ENCODE results near the gene SLC9B2. TPM values are rescaled to one million over a fixed set of nuclear protein-coding genes. Genes with fewer than 3 reads are reported as not detected.

The SLC9B2 gene
- total and polyA plus RNA-seq, 10 of the 15 experiments (the other 5 are each of a cell fraction or from before 2014, with no cell fraction given), result 8.9 to 32.5 (median 25.3) TPM

DNA sequence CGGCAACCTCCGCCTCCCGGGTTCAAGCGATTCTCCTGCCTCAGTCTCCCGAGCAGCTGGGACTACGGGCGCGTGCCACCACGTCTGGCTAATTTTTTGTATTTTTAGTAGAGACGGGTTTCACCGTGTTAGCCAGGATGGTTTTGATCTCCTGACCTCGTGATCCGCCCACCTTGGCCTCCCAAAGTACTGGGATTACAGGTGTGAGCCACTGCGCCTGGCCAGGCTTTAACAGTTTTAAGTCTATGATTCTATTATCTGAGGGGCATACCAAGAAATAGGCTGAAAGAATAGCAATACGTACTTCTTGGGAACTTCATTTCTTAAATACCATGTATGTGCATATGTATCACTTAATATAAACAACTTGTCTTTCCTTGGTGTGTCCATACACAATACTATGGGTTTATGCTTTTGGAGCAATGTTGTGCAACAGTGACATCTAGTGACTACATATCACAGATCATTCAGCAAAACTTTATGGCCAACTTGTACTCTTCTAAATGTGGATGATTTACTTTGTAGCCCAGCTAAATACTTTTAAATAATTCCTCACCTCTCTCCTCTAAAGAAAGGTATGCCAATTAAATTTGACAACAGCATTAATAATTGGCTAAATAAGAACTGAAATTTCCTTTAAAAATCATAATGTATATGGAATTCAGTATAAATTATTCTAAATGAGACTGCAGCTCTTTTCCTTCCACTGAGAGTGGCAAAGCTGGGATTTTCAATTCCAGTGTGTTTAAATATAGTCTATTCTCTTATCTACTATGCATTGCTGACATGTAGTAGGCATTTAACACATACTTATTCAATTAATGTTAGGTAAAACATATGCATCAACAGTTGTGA, 67.5 kb downstream of the SLC9B2 start:
- 73% methylated on average over 15 of the region's 15 CpGs for WGBS (ENCODE audit: insufficient coverage, insufficient replicate concordance, low lambda C conversion rate, missing lambda C conversion rate)
- Histone ChIP-seq H2AFZ (ENCODE audit: control insufficient read depth, low read depth, low read length) (no peak overlapping the region), H4K20me1 (ENCODE audit: control insufficient read depth, insufficient read depth) (no peaks in the 10 kb centered on the region), H3K4me1 (ENCODE audit: control insufficient read depth, insufficient read depth, low read length) (no peaks in the 10 kb centered on the region), H3K79me2 (ENCODE audit: control insufficient read depth, insufficient read depth, low read length) (no peaks in the 10 kb centered on the region), H3K27me3 (replicated peaks in 1 of 2; ENCODE audit: control insufficient read depth in 2 of 2, insufficient read depth in 2 of 2, low read length in 1 of 2) (no peaks in the 10 kb centered on the region), H3K9me3 (replicated peaks; ENCODE audit: control insufficient read depth, insufficient read depth, low read length) (no peaks in the 10 kb centered on the region), H3K27ac (ENCODE audit: control insufficient read depth, insufficient read depth) (no peak overlapping the region), H3K36me3 (ENCODE audit: control insufficient read depth in 2 of 2, insufficient read depth in 2 of 2, low read length in 1 of 2) (no peaks in the 10 kb centered on the region), H3K9ac (ENCODE audit: control insufficient read depth, insufficient read depth, low read length) (no peak overlapping the region), H3K4me2 (ENCODE audit: control insufficient read depth, insufficient read depth) (no peak overlapping the region), H3K4me3 (no peak overlapping the region)
- ATAC-seq, result peak; percentile 96
- no TSS peak for BruUV-seq (replicated peaks)
- POLR2A ChIA-PET, result interaction anchor here (0.6 kb wide), 1 partner anchor 65 kb away, joined by 3 read pairs; no protein-coding TSS in a partner anchor
- RAD21 ChIA-PET (ENCODE audit: unreplicated experiment), result interaction anchor here (0.7 to 3.3 kb wide), 22 partner anchors 9 to 578 kb away, joined by 3 to 23 read pairs (median 4); partner anchors contain the start of genes BDH2 and MANBA
- CTCF ChIA-PET, result interaction anchor here (0.6 to 4.3 kb wide), 23 partner anchors 9 to 577 kb away, joined by 3 to 62 read pairs (median 3); partner anchors contain the start of genes BDH2 and SLC9B1
- SMC1A ChIA-PET (ENCODE audit: uncharacterized antibody, unreplicated experiment), result interaction anchor here (0.8 to 3.4 kb wide), 23 partner anchors 9 to 663 kb away, joined by 3 to 35 read pairs (median 5); partner anchors contain the start of gene BDH2
- intact Hi-C loops (cut with micrococcal nuclease; ENCODE audit: unreplicated experiment) (loop anchor here (1.0 to 5.0 kb wide), 6 partner anchors 82 to 577 kb away; no protein-coding TSS in a partner anchor), in situ Hi-C loops (cut with MboI) (loop anchor here (5.0 to 25.0 kb wide), 3 partner anchors 197 to 574 kb away; no protein-coding TSS in a partner anchor)
- TF ChIP-seq, protein P1, sequence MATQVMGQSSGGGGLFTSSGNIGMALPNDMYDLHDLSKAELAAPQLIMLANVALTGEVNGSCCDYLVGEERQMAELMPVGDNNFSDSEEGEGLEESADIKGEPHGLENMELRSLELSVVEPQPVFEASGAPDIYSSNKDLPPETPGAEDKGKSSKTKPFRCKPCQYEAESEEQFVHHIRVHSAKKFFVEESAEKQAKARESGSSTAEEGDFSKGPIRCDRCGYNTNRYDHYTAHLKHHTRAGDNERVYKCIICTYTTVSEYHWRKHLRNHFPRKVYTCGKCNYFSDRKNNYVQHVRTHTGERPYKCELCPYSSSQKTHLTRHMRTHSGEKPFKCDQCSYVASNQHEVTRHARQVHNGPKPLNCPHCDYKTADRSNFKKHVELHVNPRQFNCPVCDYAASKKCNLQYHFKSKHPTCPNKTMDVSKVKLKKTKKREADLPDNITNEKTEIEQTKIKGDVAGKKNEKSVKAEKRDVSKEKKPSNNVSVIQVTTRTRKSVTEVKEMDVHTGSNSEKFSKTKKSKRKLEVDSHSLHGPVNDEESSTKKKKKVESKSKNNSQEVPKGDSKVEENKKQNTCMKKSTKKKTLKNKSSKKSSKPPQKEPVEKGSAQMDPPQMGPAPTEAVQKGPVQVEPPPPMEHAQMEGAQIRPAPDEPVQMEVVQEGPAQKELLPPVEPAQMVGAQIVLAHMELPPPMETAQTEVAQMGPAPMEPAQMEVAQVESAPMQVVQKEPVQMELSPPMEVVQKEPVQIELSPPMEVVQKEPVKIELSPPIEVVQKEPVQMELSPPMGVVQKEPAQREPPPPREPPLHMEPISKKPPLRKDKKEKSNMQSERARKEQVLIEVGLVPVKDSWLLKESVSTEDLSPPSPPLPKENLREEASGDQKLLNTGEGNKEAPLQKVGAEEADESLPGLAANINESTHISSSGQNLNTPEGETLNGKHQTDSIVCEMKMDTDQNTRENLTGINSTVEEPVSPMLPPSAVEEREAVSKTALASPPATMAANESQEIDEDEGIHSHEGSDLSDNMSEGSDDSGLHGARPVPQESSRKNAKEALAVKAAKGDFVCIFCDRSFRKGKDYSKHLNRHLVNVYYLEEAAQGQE (IDR thresholded peaks at IDR 0.05; ENCODE audit: low read depth, low read length), result no peak
- TF ChIP-seq, protein P2, sequence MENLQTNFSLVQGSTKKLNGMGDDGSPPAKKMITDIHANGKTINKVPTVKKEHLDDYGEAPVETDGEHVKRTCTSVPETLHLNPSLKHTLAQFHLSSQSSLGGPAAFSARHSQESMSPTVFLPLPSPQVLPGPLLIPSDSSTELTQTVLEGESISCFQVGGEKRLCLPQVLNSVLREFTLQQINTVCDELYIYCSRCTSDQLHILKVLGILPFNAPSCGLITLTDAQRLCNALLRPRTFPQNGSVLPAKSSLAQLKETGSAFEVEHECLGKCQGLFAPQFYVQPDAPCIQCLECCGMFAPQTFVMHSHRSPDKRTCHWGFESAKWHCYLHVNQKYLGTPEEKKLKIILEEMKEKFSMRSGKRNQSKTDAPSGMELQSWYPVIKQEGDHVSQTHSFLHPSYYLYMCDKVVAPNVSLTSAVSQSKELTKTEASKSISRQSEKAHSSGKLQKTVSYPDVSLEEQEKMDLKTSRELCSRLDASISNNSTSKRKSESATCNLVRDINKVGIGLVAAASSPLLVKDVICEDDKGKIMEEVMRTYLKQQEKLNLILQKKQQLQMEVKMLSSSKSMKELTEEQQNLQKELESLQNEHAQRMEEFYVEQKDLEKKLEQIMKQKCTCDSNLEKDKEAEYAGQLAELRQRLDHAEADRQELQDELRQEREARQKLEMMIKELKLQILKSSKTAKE (IDR thresholded peaks at IDR 0.05; ENCODE audit: low read depth, poor library complexity, severe bottlenecking), result peak; percentile 31
- TF ChIP-seq RAD21 (IDR thresholded peaks at IDR 0.05; ENCODE audit: insufficient read depth, low read depth, low read length) (peak; percentile 97), CTCF (IDR thresholded peaks at IDR 0.05 in 2 of 3, conservative IDR thresholded peaks at IDR 0.05 in 1 of 3; ENCODE audit: control insufficient read depth in 2 of 3, extremely low read depth in 1 of 3, insufficient read depth in 1 of 3, low read depth in 3 of 3, low read length in 3 of 3) (peak; percentile 59 to 82 (median 64)), SMC3 (IDR thresholded peaks at IDR 0.05; ENCODE audit: borderline replicate concordance, low read length) (peak; percentile 90)
- peak; percentile 75 for FAIRE-seq
- peak; percentile 46 for DNase-seq (ENCODE audit: low read depth, low spot score)
